HCT116 (cell line): ENCODE results near the gene NOL9. TPM values are rescaled to one million over a fixed set of nuclear protein-coding genes. Genes with fewer than 3 reads are reported as not detected.

Source experiments
- ATAC-seq: fragments of 200-7000 bp; cut with Tn5 transposase; 2 replicates; pipeline ENCODE4 v1.9.1; 2020; ENCODE audit warnings: mild to moderate bottlenecking, moderate library complexity
- BruUV-seq: library from RNA; stranded (reverse); fragments of 400-500 nt; replicated peaks from 2 replicates; lab custom pipeline; 2021; lab: Mats Ljungman, UMichigan
- CTCF ChIA-PET: fragments of 300-600 bp; sonication (Branson Sonifier 250); formaldehyde crosslinking; loops from one replicate; lab custom pipeline; 2021; ENCODE audit warnings: antibody characterized with exemption; lab: Charles Lee
- POLR2A ChIA-PET: fragments of 300-600, 350-600 bp; sonication (Branson Sonifier 250); formaldehyde crosslinking; loops from one replicate; lab custom pipeline; 2021; ENCODE audit warnings: antibody characterized with exemption; lab: Charles Lee
- RAD21 ChIA-PET, 2 experiments: fragments of 300-600 bp; sonication (Branson Sonifier 250); formaldehyde crosslinking; loops; one replicate each; lab custom pipeline; 2023; ENCODE audit warnings: low total read pairs in 2 of 2; ENCODE audit not compliant: uncharacterized antibody in 2 of 2, unreplicated experiment in 2 of 2, low non-redundant PET in 1 of 2; lab: Charles Lee
- DNase-seq: peaks from one replicate; pipeline ENCODE4 v3.0.0-alpha.2; 2010; ENCODE audit warnings: low read depth, low spot score
- H2AFZ ChIP-seq: fragments of 200-600 bp; shearing (Covaris generic), sonication (generic); 2 replicates; pipeline ENCODE4 v1.6.1; 2017; ENCODE audit warnings: low read depth, mixed run types, mixed read lengths, antibody characterized with exemption, low read length; ENCODE audit not compliant: poor library complexity, severe bottlenecking
- H3K27ac ChIP-seq: 2 replicates; pipeline ENCODE4 v1.5.1; 2012; ENCODE audit warnings: low read depth, low read length
- H3K27me3 ChIP-seq: fragments of 200-600 bp; sonication (generic); 2 replicates; pipeline ENCODE4 v1.6.1; 2016; ENCODE audit warnings: mixed run types, low read length, mixed read lengths; ENCODE audit not compliant: insufficient read depth
- H3K36me3 ChIP-seq, 2 experiments: fragments of 200-500 bp in 1 of 2; fragments of 200-600 bp in 1 of 2; sonication (Bioruptor generic) in 1 of 2; sonication (generic) in 1 of 2; 2 replicates each; pipeline versions ENCODE4 v1.5.1 to v1.6.1; 2014 to 2016; ENCODE audit warnings: low read length in 2 of 2, inconsistent platforms in 1 of 2, mixed read lengths in 1 of 2, mixed run types in 1 of 2; ENCODE audit not compliant: insufficient read depth in 2 of 2, control insufficient read depth in 1 of 2
- H3K4me1 ChIP-seq, 2 experiments: fragments of 200-600 bp in 1 of 2; sonication (generic) in 1 of 2; 2 replicates each; pipeline versions ENCODE4 v1.5.1 to v1.6.1; 2012 to 2017; ENCODE audit warnings: low read length in 2 of 2, inconsistent platforms in 1 of 2, mild to moderate bottlenecking in 1 of 2, mixed read lengths in 1 of 2, mixed run types in 1 of 2, moderate library complexity in 1 of 2; ENCODE audit not compliant: insufficient read depth in 2 of 2, control insufficient read depth in 1 of 2
- H3K4me2 ChIP-seq: fragments of 200-600 bp; sonication (generic); 2 replicates; pipeline ENCODE4 v1.6.1; 2017; ENCODE audit warnings: mixed run types, low read length, mixed read lengths
- H3K4me3 ChIP-seq, 2 experiments: fragments of 200-600 bp in 1 of 2; sonication (generic) in 1 of 2; replicated peaks in 1 of 2; 2 replicates each; pipeline ENCODE4 v1.5.1; 2011 to 2016; ENCODE audit warnings: low read length in 2 of 2, control low read depth in 1 of 2, low read depth in 1 of 2, mild to moderate bottlenecking in 1 of 2, mixed read lengths in 1 of 2, mixed run types in 1 of 2
- H3K79me2 ChIP-seq: fragments of 200-600 bp; sonication (generic); 2 replicates; pipeline ENCODE4 v1.6.1; 2017; ENCODE audit warnings: mild to moderate bottlenecking, mixed run types, low read length, moderate library complexity, mixed read lengths; ENCODE audit not compliant: insufficient read depth
- H3K9ac ChIP-seq: fragments of 200-600 bp; sonication (generic); 2 replicates; pipeline ENCODE4 v1.6.1; 2016; ENCODE audit warnings: low read length, mixed read lengths
- H3K9me2 ChIP-seq: fragments of 200-600 bp; sonication (generic), shearing (Covaris generic); 2 replicates; pipeline ENCODE4 v1.6.1; 2017; ENCODE audit warnings: mixed run types, mild to moderate bottlenecking, moderate library complexity; ENCODE audit not compliant: insufficient read depth
- H3K9me3 ChIP-seq, 2 experiments: fragments of 200-500 bp in 1 of 2; fragments of 200-600 bp in 1 of 2; sonication (Bioruptor generic) in 1 of 2; sonication (generic) in 1 of 2; 2 replicates each; pipeline ENCODE4 v1.6.1; 2014 to 2017; ENCODE audit warnings: low read length in 2 of 2, mixed read lengths in 2 of 2, inconsistent platforms in 1 of 2, low read depth in 1 of 2, mild to moderate bottlenecking in 1 of 2, mixed run types in 1 of 2, moderate library complexity in 1 of 2; ENCODE audit not compliant: control insufficient read depth in 1 of 2, insufficient read depth in 1 of 2
- H4K20me1 ChIP-seq: fragments of 200-600 bp; sonication (generic), shearing (Covaris generic); 2 replicates; pipeline ENCODE4 v1.6.1; 2017; ENCODE audit warnings: mixed run types, mild to moderate bottlenecking, moderate library complexity; ENCODE audit not compliant: insufficient read depth
- ATF3 ChIP-seq: IDR thresholded peaks from 2 replicates; pipeline ENCODE4 v1.6.1; 2012
- CEBPB ChIP-seq: IDR thresholded peaks from 2 replicates; pipeline ENCODE4 v1.6.1; 2012; ENCODE audit warnings: low read depth
- ELF1 ChIP-seq: IDR thresholded peaks from 2 replicates; pipeline ENCODE4 v1.6.1; 2012; ENCODE audit warnings: low read depth, borderline replicate concordance
- EZH2 ChIP-seq: fragments of 200-600 bp; sonication (generic); IDR thresholded peaks from 2 replicates; pipeline ENCODE4 v1.6.1; 2017; ENCODE audit warnings: antibody characterized with exemption, mixed run types
- EZH2phosphoT487 ChIP-seq: fragments of 200-600 bp; IDR thresholded peaks from 2 replicates; pipeline ENCODE4 v1.6.1; 2018; ENCODE audit warnings: antibody characterized with exemption, borderline replicate concordance
- MAX ChIP-seq: IDR thresholded peaks from 2 replicates; pipeline ENCODE4 v1.6.1; 2012
- RAD21 ChIP-seq: IDR thresholded peaks from 2 replicates; pipeline ENCODE4 v1.6.1; 2012; ENCODE audit warnings: low read depth, mild to moderate bottlenecking
- SRF ChIP-seq: IDR thresholded peaks from 2 replicates; pipeline ENCODE4 v1.6.1; 2012; ENCODE audit warnings: low read depth
- TCF7L2 ChIP-seq: IDR thresholded peaks from 2 replicates; pipeline ENCODE4 v1.7.0; 2011; ENCODE audit warnings: borderline replicate concordance, inconsistent platforms; ENCODE audit not compliant: insufficient read depth, insufficient read length; ENCODE audit errors: extremely low read depth
- ZBTB33 ChIP-seq: IDR thresholded peaks from 2 replicates; pipeline ENCODE4 v1.6.1; 2011; ENCODE audit warnings: mild to moderate bottlenecking, low read length, moderate library complexity; ENCODE audit not compliant: insufficient replicate concordance; ENCODE audit errors: extremely low read depth
- ZFX ChIP-seq: fragments of 450-650 bp; IDR thresholded peaks from 2 replicates; pipeline ENCODE4 v1.6.1; 2017
- ZNF274 ChIP-seq: fragments of 200-500 bp; sonication (Bioruptor generic); IDR thresholded peaks from 2 replicates; pipeline ENCODE4 v1.6.1; 2014; ENCODE audit warnings: mild to moderate bottlenecking, low read depth, low read length, inconsistent platforms
- intact Hi-C: fragments of 100-400 bp; cut with micrococcal nuclease; formaldehyde crosslinking; loops from 2 replicates; pipeline ENCODE4 v1.10.0; 2022
- total RNA-seq: library from RNA; stranded (reverse); gene quantifications from one replicate; pipeline ENCODE4 v1.2.1, GENCODE V29; 2021; ENCODE audit not compliant: unreplicated experiment
- TF ChIP-seq, protein P1 (sequence below): IDR thresholded peaks from 2 replicates; pipeline ENCODE4 v1.6.1; 2012; ENCODE audit warnings: low read depth

Gene NOL9
- total RNA-seq, 1 experiment from 2014 or later: 46.4 TPM

DNA sequence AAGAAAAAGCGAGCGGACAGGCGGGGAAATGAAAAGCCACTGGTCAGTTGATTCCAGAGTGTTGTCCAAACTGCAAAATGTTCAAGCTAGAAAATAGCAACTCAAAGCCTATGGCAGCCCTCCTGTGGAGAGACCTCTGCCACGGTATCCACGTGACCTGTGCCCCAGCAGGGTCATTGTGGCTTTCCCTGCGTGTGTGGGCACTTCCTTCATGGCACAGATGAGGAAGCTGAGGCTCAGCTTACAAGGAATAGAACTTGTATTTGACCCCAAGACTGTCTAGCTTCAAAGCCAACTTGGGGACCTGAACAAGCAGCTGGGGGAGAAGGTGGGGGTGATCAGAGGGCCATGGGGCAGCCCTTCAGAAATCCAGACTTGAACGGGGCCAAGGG lies 47.3 kb downstream of the NOL9 start:
- CTCF ChIA-PET: interaction anchor here (0.8 kb wide), 1 partner anchor 16 kb away, joined by 3 read pairs; no protein-coding TSS in a partner anchor
- no TSS peak for BruUV-seq
- DNase-seq (no peak), ATAC-seq (no peak)
- no peaks in the 10 kb centered on the region for H3K9me2 ChIP-seq
- H3K4me2 ChIP-seq: no peak overlapping the region
- no peak overlapping the region for H3K27ac ChIP-seq
- H3K79me2 ChIP-seq: no peaks in the 10 kb centered on the region
- no peaks in the 10 kb centered on the region for H3K27me3 ChIP-seq
- no peak for TF ChIP-seq MAX
- no peak for TF ChIP-seq RAD21
- no peak for TF ChIP-seq EZH2phosphoT487
- no peak for TF ChIP-seq SRF
- TF ChIP-seq TCF7L2: no peak
- TF ChIP-seq ATF3: no peak
- TF ChIP-seq ZNF274: no peak
- no peak for TF ChIP-seq ZBTB33
- TF ChIP-seq ELF1: no peak
- TF ChIP-seq CEBPB: no peak
- TF ChIP-seq, protein P1, sequence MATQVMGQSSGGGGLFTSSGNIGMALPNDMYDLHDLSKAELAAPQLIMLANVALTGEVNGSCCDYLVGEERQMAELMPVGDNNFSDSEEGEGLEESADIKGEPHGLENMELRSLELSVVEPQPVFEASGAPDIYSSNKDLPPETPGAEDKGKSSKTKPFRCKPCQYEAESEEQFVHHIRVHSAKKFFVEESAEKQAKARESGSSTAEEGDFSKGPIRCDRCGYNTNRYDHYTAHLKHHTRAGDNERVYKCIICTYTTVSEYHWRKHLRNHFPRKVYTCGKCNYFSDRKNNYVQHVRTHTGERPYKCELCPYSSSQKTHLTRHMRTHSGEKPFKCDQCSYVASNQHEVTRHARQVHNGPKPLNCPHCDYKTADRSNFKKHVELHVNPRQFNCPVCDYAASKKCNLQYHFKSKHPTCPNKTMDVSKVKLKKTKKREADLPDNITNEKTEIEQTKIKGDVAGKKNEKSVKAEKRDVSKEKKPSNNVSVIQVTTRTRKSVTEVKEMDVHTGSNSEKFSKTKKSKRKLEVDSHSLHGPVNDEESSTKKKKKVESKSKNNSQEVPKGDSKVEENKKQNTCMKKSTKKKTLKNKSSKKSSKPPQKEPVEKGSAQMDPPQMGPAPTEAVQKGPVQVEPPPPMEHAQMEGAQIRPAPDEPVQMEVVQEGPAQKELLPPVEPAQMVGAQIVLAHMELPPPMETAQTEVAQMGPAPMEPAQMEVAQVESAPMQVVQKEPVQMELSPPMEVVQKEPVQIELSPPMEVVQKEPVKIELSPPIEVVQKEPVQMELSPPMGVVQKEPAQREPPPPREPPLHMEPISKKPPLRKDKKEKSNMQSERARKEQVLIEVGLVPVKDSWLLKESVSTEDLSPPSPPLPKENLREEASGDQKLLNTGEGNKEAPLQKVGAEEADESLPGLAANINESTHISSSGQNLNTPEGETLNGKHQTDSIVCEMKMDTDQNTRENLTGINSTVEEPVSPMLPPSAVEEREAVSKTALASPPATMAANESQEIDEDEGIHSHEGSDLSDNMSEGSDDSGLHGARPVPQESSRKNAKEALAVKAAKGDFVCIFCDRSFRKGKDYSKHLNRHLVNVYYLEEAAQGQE: no peak
- TF ChIP-seq EZH2: no peak
- TF ChIP-seq ZFX: no peak
- H3K9me3 ChIP-seq: no peaks in the 10 kb centered on the region
- H3K4me3 ChIP-seq: no peak overlapping the region
- RAD21 ChIA-PET: no interaction called here
- no peaks in the 10 kb centered on the region for H3K4me1 ChIP-seq
- POLR2A ChIA-PET: no interaction called here
- no peaks in the 10 kb centered on the region for H4K20me1 ChIP-seq
- H3K9ac ChIP-seq: no peak overlapping the region
- H2AFZ ChIP-seq: no peak overlapping the region
- intact Hi-C loops: no loop called here
- no peaks in the 10 kb centered on the region for H3K36me3 ChIP-seq
